MCF 10A (cell line): ENCODE data around the gene PARD3. TPM values are rescaled to one million over a fixed set of nuclear protein-coding genes. Genes with fewer than 3 reads are reported as not detected.
A peak's percentile ranks its signal among the peaks of the same experiment; 100 is the strongest.

Experiments
- BruUV-seq: library from RNA; stranded (reverse); fragments of 400-500 nt; replicated peaks from 2 replicates; lab custom pipeline; 2021; lab: Mats Ljungman, UMichigan
- CTCF ChIA-PET: fragments of 300-600 bp; sonication (Branson Sonifier 250); formaldehyde crosslinking; extraction: SDS; loops from one replicate; lab custom pipeline; 2021; ENCODE audit warnings: antibody characterized with exemption, inconsistent platforms; lab: Yijun Ruan, JAX
- POLR2A ChIA-PET: fragments of 300-600, 350-650 bp; sonication (Branson Sonifier 250); formaldehyde crosslinking; extraction: SDS; loops from one replicate; lab custom pipeline; 2020; ENCODE audit warnings: antibody characterized with exemption, inconsistent platforms; lab: Yijun Ruan, JAX
- DNase-seq: peaks from one replicate; pipeline ENCODE4 v3.0.0-alpha.2; 2018; ENCODE audit not compliant: unreplicated experiment
- H3K27ac Mint-ChIP-seq: one replicate; pipeline ENCODE4 v1.8.0; 2022; ENCODE audit warnings: mild to moderate bottlenecking, low read depth, mixed read lengths; ENCODE audit not compliant: unreplicated experiment
- H3K27me3 Mint-ChIP-seq: one replicate; pipeline ENCODE4 v1.8.0; 2022; ENCODE audit warnings: mixed read lengths; ENCODE audit not compliant: insufficient read depth, unreplicated experiment
- H3K36me3 Mint-ChIP-seq: one replicate; pipeline ENCODE4 v1.8.0; 2022; ENCODE audit warnings: mild to moderate bottlenecking, moderate library complexity, mixed read lengths; ENCODE audit not compliant: insufficient read depth, unreplicated experiment
- H3K4me1 Mint-ChIP-seq: one replicate; pipeline ENCODE4 v1.8.0; 2022; ENCODE audit warnings: mixed read lengths; ENCODE audit not compliant: insufficient read depth, unreplicated experiment
- H3K4me3 Mint-ChIP-seq: one replicate; pipeline ENCODE4 v1.8.0; 2022; ENCODE audit warnings: mild to moderate bottlenecking, moderate library complexity, mixed read lengths; ENCODE audit not compliant: unreplicated experiment
- H3K9me3 Mint-ChIP-seq: one replicate; pipeline ENCODE4 v1.8.0; 2022; ENCODE audit warnings: mixed read lengths; ENCODE audit not compliant: unreplicated experiment
- intact Hi-C: fragments of 100-400 bp; cut with micrococcal nuclease; formaldehyde crosslinking; loops from 2 replicates; pipeline ENCODE4 v1.14.1; 2022
- total RNA-seq: library from RNA; stranded (reverse); gene quantifications from 2 replicates; pipeline ENCODE4 v1.2.3, GENCODE V29; 2022
- TF ChIP-seq, protein P1 (sequence below): fragments of 200-600 bp; IDR thresholded peaks from one replicate; pipeline ENCODE4 v1.8.0; 2022; ENCODE audit warnings: antibody characterized with exemption, mild to moderate bottlenecking; ENCODE audit not compliant: unreplicated experiment

PARD3 gene
- total RNA-seq, 1 experiment from 2014 or later, result 70.0 TPM

DNA sequence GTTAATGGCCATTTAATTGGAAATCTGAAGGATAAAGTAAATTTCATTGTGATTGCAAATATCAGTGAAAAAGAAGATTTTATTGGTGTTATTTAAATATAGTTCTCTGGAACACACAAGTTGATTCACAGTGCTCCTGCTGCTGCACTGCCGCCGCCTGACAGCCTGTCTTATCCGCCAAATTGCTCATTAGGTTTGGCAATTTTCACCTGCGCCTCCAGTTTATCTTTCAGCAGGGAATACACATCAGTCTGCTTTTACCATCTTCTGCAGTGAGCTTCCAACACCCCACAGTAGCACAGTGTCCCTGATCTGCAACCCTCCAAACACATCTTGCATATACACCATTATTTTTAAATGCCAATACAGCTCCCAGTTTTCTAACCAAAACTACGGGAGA lies 308.3 kb downstream of the PARD3 start:
- no TSS peak for BruUV-seq
- TF ChIP-seq, protein P1, sequence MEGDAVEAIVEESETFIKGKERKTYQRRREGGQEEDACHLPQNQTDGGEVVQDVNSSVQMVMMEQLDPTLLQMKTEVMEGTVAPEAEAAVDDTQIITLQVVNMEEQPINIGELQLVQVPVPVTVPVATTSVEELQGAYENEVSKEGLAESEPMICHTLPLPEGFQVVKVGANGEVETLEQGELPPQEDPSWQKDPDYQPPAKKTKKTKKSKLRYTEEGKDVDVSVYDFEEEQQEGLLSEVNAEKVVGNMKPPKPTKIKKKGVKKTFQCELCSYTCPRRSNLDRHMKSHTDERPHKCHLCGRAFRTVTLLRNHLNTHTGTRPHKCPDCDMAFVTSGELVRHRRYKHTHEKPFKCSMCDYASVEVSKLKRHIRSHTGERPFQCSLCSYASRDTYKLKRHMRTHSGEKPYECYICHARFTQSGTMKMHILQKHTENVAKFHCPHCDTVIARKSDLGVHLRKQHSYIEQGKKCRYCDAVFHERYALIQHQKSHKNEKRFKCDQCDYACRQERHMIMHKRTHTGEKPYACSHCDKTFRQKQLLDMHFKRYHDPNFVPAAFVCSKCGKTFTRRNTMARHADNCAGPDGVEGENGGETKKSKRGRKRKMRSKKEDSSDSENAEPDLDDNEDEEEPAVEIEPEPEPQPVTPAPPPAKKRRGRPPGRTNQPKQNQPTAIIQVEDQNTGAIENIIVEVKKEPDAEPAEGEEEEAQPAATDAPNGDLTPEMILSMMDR, result no peak
- Mint-ChIP-seq H3K4me3 (no peak overlapping the region), H3K9me3 (no peaks in the 10 kb centered on the region), H3K4me1 (peaks cover 18% of the 10 kb centered on the region), H3K27ac (no peak overlapping the region), H3K36me3 (no peaks in the 10 kb centered on the region), H3K27me3 (no peaks in the 10 kb centered on the region)
- POLR2A ChIA-PET, result no interaction called here
- DNase-seq, result no peak
- CTCF ChIA-PET, result no interaction called here
- intact Hi-C loops, result no loop called here

DNA sequence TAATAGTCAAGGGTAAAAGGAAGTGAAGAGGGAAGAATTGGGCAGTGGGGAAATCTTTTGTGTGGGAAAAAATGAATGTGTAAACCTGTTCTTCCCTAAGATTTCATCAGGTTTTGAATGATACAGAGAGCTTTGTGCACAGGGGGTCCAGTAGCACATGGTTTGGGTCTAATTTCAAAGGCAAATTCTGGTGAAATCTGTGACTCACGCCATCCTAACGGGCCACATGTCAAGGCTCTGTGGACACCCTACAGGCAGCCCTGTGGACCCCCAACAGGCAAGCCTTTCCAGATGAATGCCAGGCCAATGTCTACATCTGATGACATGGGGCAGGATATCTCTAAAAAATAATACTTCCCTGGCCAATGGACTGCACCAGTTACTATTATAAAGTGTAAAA lies 309.8 kb downstream of the PARD3 start:
- H3K36me3 Mint-ChIP-seq, result peaks cover 8% of the 10 kb centered on the region
- no TSS peak for BruUV-seq

DNA sequence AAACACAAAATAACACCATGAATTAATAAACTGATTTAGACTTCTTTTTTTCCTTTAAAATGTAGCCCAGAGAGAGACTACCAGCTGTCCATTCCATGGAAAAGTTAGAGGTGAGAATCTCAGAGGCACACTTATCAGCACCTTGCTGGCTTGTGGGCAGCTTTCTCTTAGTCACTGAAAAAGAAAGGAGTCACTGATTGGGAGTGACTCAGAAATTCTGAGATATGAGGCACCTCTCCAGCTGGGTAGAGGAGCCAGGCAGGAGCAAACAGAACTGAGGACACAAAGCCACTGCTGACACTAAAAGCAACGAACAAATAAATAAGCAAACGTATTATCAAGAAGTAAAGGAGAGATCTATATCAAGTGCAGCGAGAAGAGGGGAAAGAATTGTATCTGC lies 310.6 kb downstream of the PARD3 start:
- no peaks in the 10 kb centered on the region for H3K9me3 Mint-ChIP-seq
- DNase-seq, result peak; percentile 61
- no peaks in the 10 kb centered on the region for H3K27me3 Mint-ChIP-seq
- H3K4me1 Mint-ChIP-seq, result peaks cover 18% of the 10 kb centered on the region
- CTCF ChIA-PET, result interaction anchor here (0.9 kb wide), 1 partner anchor 64 kb away, joined by 3 read pairs; no protein-coding TSS in a partner anchor
- no peak overlapping the region for H3K4me3 Mint-ChIP-seq
- POLR2A ChIA-PET, result interaction anchor here (0.6 to 1.5 kb wide), 3 partner anchors 12 to 89 kb away, joined by 3 to 4 read pairs (median 3); no protein-coding TSS in a partner anchor
- peak overlapping the region; percentile 6 for H3K27ac Mint-ChIP-seq
- no TSS peak for BruUV-seq
- intact Hi-C loops, result no loop called here
- TF ChIP-seq, protein P1, result no peak
- H3K36me3 Mint-ChIP-seq, result peaks cover 16% of the 10 kb centered on the region

More for the DNA sequence above, 309.8 kb downstream of the PARD3 start:
- Mint-ChIP-seq H3K27ac (peak overlapping the region; percentile 6), H3K4me1 (peaks cover 18% of the 10 kb centered on the region), H3K27me3 (no peaks in the 10 kb centered on the region), H3K4me3 (no peak overlapping the region), H3K9me3 (no peaks in the 10 kb centered on the region)
- intact Hi-C loops, result no loop called here
- ChIA-PET POLR2A (interaction anchor here (0.6 kb wide), 1 partner anchor 19 kb away, joined by 3 read pairs; no protein-coding TSS in a partner anchor), CTCF (interaction anchor here (0.7 kb wide), 1 partner anchor 413 kb away, joined by 5 read pairs; no protein-coding TSS in a partner anchor)
- DNase-seq, result peak; percentile 48
- TF ChIP-seq, protein P1, result no peak

DNA sequence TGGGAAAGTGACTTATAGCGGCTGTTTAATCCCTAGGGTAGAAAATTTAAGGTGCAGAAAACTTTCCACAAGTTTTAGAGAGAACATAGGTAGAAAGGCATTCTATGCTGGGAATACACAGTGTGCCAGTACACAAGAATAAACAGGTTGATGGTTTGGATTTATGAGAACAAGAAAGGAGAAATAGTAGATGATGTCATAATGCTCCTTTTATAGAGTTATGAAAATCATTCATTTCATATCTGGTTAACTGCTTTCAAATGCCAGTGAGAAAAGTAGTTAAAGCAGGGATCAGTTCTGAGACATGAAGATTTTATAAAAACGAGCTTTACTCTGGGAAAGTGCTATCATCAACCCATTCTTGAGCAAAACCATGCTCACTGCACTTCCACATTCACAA lies 311.4 kb downstream of the PARD3 start:
- ChIA-PET CTCF (interaction anchor here (0.6 to 0.9 kb wide), 2 partner anchors 60 to 63 kb away, joined by 3 read pairs; no protein-coding TSS in a partner anchor), POLR2A (interaction anchor here (1.3 to 1.5 kb wide), 2 partner anchors 14 to 90 kb away, joined by 3 to 4 read pairs; no protein-coding TSS in a partner anchor)
- intact Hi-C loops, result no loop called here
- no peak for DNase-seq
- peaks cover 18% of the 10 kb centered on the region for H3K4me1 Mint-ChIP-seq
- TF ChIP-seq, protein P1, result no peak
- H3K4me3 Mint-ChIP-seq, result no peak overlapping the region
- H3K36me3 Mint-ChIP-seq, result peaks cover 19% of the 10 kb centered on the region
- H3K27me3 Mint-ChIP-seq, result no peaks in the 10 kb centered on the region
- no TSS peak for BruUV-seq
- H3K9me3 Mint-ChIP-seq, result no peaks in the 10 kb centered on the region
- no peak overlapping the region for H3K27ac Mint-ChIP-seq
